ENCODE data around the gene TSPO. TPM values are rescaled to one million over a fixed set of nuclear protein-coding genes. Genes with fewer than 3 reads are reported as not detected.

The TSPO gene
- total and polyA plus RNA-seq, 2 experiments from 2014 or later: 34.6 to 44.7 TPM

GRCh38 chr22:43156413-43156812 is 5.1 kb downstream of the TSPO start (continued):
- TF ChIP-seq REST (IDR thresholded peaks at IDR 0.05; ENCODE audit: unreplicated experiment) (no peak), CREB1 (CRISPR knock-in tag; IDR thresholded peaks at IDR 0.05; ENCODE audit: low read depth) (no peak), ETS1 (IDR thresholded peaks at IDR 0.05) (no peak), NANOG (IDR thresholded peaks at IDR 0.05; ENCODE audit: borderline replicate concordance) (no peak), EZH2 (IDR thresholded peaks at IDR 0.05; ENCODE audit: low read depth, unreplicated experiment) (no peak)

GRCh38 chr22:43157874-43158546 is 6.7 kb downstream of the TSPO start:
- no peak overlapping the region for H3K4me3 ChIP-seq
- no peak for DNase-seq (ENCODE audit: low spot score)
- Mint-ChIP-seq H3K36me3 (ENCODE audit: low read depth) (no peaks in the 10 kb centered on the region), H3K27ac (no peak overlapping the region), H3K27me3 (ENCODE audit: insufficient read depth, low read depth, poor library complexity) (peaks cover 12% of the 10 kb centered on the region), H3K9me3 (no peaks in the 10 kb centered on the region), H3K4me1 (peaks cover 4% of the 10 kb centered on the region), H3K4me3 (no peak overlapping the region)
- no peaks in the 10 kb centered on the region for H4K20me1 ChIP-seq (replicated peaks; ENCODE audit: insufficient read depth)
- H3K9me2 ChIP-seq (ENCODE audit: insufficient read depth): no peaks in the 10 kb centered on the region
- ATAC-seq: no peak
- H3K36me3 ChIP-seq (ENCODE audit: insufficient read depth): no peaks in the 10 kb centered on the region
- no peaks in the 10 kb centered on the region for H3K27me3 ChIP-seq (ENCODE audit: insufficient read depth)
- H3K4me2 ChIP-seq: no peak overlapping the region
- no peaks in the 10 kb centered on the region for H3F3A ChIP-seq (replicated peaks; ENCODE audit: low read depth)
- H3K27ac ChIP-seq (ENCODE audit: low read depth): no peak overlapping the region
- H3K4me1 ChIP-seq (ENCODE audit: insufficient read depth): no peaks in the 10 kb centered on the region
- no peak overlapping the region for H2AFZ ChIP-seq
- H3K79me2 ChIP-seq (replicated peaks; ENCODE audit: insufficient read depth): no peaks in the 10 kb centered on the region
- TF ChIP-seq JUNB (IDR thresholded peaks at IDR 0.05; ENCODE audit: unreplicated experiment) (no peak), EZH2phosphoT487 (IDR thresholded peaks at IDR 0.05; ENCODE audit: unreplicated experiment) (no peak), EZH2 (IDR thresholded peaks at IDR 0.05; ENCODE audit: low read depth, unreplicated experiment) (no peak), NANOG (IDR thresholded peaks at IDR 0.05; ENCODE audit: borderline replicate concordance) (no peak), ETS1 (IDR thresholded peaks at IDR 0.05) (no peak), ZNF462 (CRISPR knock-in tag; IDR thresholded peaks at IDR 0.05) (no peak)
